Fibroblast of villous mesenchyme (primary cell): ENCODE data around the gene FAM8A1. TPM values are rescaled to one million over a fixed set of nuclear protein-coding genes. Genes with fewer than 3 reads are reported as not detected.

Experiments used
- DNase-seq: peaks from one replicate; pipeline ENCODE4 v3.0.0-alpha.2; 2010; ENCODE audit warnings: low read depth
- H3K4me3 ChIP-seq: 2 replicates; pipeline ENCODE4 v1.5.1; 2011; ENCODE audit warnings: low read depth, mild to moderate bottlenecking, low read length
- CTCF ChIP-seq: IDR thresholded peaks from 2 replicates; pipeline ENCODE4 v1.5.1; 2012; ENCODE audit warnings: low read depth, mild to moderate bottlenecking, low read length; ENCODE audit not compliant: insufficient read depth
- total RNA-seq: library from RNA; depleted of rRNA; stranded (reverse); fragments of >200 nt; gene quantifications from 2 replicates; pipeline ENCODE4 v1.2.3, GENCODE V29; 2012

The FAM8A1 gene, protein sequence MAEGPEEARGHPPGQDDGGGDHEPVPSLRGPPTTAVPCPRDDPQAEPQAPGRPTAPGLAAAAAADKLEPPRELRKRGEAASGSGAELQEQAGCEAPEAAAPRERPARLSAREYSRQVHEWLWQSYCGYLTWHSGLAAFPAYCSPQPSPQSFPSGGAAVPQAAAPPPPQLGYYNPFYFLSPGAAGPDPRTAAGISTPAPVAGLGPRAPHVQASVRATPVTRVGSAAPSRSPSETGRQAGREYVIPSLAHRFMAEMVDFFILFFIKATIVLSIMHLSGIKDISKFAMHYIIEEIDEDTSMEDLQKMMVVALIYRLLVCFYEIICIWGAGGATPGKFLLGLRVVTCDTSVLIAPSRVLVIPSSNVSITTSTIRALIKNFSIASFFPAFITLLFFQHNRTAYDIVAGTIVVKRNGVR
- total RNA-seq: 16.8 and 22.0 TPM in 2 replicates

- peak within 1 kb of the TSS; percentile 83 for H3K4me3 ChIP-seq
- peak; percentile 83 for DNase-seq
- peak; percentile 57 for TF ChIP-seq CTCF
These were observed at the start of gene FAM8A1 for GRCh38 chr6:17599877-17600526. Gene FAM8A1 (plus strand): TSS chr6:17600302. CDS start chr6:17600410, 108 bp downstream.

- no peak for TF ChIP-seq CTCF
- no peak for DNase-seq
- H3K4me3 ChIP-seq: no peak overlapping the region
These were observed 48.6 kb upstream of the FAM8A1 start for GRCh38 chr6:17551383-17551958.

GRCh38 chr6:17552861-17553260 lies 47.2 kb upstream of the FAM8A1 start:
- TF ChIP-seq CTCF: no peak
- H3K4me3 ChIP-seq: no peak overlapping the region
- DNase-seq: no peak

DNA sequence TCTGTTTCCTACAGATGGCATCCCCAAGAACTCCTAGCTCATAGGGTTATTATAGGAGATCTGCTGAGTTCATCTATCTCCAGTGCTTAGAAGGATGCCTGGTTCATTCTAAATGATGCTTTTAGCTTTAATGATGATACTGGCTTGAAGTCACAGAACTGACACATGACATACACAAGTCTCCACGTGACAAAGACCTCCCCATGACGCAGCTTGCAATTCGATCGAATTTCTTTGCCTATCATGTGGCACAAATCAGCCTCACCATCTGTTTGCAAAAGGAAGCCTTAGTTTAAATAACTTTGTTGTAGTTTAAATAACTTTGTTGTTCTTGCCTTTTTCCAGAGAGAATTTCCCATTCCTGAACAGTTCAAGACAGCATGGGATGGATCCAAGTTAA lies 44.1 kb upstream of the FAM8A1 start:
- no peak overlapping the region for H3K4me3 ChIP-seq
- DNase-seq: no peak
- no peak for TF ChIP-seq CTCF

DNA sequence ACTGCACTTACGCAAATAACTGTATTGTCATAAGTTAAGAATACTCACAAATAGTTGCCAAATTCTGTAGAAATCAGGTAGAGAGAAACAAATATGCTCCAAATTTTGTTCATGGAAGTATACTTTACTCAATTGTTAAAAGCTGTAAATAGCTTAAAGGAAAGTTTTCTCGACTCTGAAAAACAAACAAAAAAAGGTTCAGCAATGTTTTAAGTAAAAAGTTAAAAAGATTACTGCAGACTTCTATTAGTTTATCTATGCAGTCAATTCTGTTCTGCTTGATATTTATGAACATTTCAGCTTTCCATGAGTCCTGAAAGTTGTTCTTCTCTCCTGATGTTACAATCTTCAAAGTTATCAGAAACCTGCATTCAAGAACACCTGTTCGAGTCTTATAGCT lies 37.5 kb upstream of the FAM8A1 start:
- TF ChIP-seq CTCF: no peak
- DNase-seq: no peak

DNA sequence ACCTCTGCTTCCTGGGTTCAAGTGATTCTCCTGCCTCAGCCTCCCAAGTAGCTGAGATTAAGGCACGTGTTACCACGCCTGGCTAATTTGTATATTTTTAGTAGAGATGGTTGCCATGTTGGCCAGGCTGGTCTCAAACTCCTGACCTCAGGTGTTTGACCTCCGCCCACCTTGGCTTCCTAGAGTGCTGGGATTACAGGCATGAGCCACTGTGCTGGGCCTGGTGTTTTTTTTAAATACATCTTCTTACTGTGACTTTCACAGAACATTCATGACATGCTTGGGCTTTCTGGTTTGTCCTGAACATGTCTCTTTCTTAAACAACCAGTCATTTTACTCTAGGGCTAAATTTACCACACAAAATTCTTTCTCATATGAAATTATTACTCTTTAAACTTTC lies 34.7 kb upstream of the FAM8A1 start:
- DNase-seq: no peak
- H3K4me3 ChIP-seq: no peak overlapping the region
- TF ChIP-seq CTCF: no peak

More for the DNA sequence above, 37.5 kb upstream of the FAM8A1 start:
- no peak overlapping the region for H3K4me3 ChIP-seq
